OCI-LY1 (cell line): ENCODE results near the gene SNX27.

Source experiments
- EZH2 ChIP-seq: fragments of 200-600 bp; sonication (generic), shearing (Covaris generic); IDR thresholded peaks from 2 replicates; pipeline ENCODE4 v1.8.0; 2017; ENCODE audit warnings: borderline replicate concordance, mixed run types, mild to moderate bottlenecking, antibody characterized with exemption, low read length, moderate library complexity, mixed read lengths
- TF ChIP-seq, protein P1 (sequence below): fragments of 200-600 bp; sonication (generic), shearing (Covaris generic); IDR thresholded peaks from 2 replicates; pipeline ENCODE4 v1.5.1; 2017; ENCODE audit warnings: mild to moderate bottlenecking, antibody characterized with exemption, low read length, moderate library complexity, mixed read lengths

DNA sequence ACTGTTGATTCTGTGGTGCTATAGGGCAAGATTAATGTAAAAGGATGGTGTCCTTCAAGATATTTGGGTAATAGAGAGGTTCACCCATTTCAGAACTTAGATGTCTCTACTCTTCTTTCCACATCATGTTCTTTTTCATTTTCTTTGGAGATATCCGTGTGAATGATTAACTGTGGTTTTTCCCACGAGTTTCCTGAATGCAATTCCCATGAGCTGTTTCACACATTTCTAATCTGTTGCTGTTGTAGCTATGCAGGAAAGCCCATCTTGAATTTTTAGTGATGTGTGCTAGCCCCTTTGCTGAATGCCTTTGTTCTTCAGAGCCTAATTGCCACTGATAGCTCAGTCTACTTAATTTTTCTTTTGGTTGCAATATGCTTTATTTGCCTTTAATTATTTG is 27.6 kb downstream of the SNX27 start:
- TF ChIP-seq, protein P1, sequence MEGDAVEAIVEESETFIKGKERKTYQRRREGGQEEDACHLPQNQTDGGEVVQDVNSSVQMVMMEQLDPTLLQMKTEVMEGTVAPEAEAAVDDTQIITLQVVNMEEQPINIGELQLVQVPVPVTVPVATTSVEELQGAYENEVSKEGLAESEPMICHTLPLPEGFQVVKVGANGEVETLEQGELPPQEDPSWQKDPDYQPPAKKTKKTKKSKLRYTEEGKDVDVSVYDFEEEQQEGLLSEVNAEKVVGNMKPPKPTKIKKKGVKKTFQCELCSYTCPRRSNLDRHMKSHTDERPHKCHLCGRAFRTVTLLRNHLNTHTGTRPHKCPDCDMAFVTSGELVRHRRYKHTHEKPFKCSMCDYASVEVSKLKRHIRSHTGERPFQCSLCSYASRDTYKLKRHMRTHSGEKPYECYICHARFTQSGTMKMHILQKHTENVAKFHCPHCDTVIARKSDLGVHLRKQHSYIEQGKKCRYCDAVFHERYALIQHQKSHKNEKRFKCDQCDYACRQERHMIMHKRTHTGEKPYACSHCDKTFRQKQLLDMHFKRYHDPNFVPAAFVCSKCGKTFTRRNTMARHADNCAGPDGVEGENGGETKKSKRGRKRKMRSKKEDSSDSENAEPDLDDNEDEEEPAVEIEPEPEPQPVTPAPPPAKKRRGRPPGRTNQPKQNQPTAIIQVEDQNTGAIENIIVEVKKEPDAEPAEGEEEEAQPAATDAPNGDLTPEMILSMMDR, result no peak
- TF ChIP-seq EZH2, result no peak
